ENCODE results near the gene FXYD5.

Gene FXYD5

DNA sequence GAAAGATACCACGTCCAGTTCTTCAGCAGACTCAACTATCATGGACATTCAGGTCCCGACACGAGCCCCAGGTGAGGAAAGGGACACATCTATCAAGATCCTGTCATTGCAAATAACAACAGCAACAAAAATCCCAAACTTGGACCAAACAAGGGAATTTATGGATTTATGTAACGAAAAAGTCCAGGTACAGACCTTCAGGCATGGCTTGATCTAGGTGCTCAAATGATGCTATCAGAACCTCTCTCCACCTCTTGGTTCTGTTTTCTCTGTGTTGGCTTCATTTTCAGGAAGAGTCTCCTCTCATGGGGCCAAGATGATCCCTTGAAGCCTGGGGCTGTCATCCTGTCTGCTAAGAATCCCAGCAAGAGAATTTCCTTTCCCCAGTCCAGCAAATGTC lies 2.9 kb downstream of the FXYD5 start:
- no peak for DNase-seq

DNA sequence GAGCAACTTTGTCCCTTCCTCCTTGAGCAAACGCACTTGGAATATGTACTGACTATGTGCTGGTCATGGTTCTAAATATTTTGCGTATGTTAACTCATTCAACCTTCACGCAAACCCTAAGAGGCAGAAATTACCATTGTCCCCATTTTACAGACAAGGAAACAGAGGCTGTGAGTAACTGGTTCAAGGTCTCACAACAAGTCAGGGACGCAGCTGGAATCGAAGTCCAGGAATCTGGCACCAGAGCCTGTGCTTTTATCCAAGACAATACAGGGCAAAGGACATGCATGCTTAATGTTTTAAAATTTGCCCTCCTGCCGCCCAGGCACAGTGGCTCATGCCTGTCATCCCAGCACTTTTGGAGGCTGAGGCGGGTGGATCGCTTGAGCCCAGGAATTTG lies 5.1 kb downstream of the FXYD5 start:
- no peak for DNase-seq

DNA sequence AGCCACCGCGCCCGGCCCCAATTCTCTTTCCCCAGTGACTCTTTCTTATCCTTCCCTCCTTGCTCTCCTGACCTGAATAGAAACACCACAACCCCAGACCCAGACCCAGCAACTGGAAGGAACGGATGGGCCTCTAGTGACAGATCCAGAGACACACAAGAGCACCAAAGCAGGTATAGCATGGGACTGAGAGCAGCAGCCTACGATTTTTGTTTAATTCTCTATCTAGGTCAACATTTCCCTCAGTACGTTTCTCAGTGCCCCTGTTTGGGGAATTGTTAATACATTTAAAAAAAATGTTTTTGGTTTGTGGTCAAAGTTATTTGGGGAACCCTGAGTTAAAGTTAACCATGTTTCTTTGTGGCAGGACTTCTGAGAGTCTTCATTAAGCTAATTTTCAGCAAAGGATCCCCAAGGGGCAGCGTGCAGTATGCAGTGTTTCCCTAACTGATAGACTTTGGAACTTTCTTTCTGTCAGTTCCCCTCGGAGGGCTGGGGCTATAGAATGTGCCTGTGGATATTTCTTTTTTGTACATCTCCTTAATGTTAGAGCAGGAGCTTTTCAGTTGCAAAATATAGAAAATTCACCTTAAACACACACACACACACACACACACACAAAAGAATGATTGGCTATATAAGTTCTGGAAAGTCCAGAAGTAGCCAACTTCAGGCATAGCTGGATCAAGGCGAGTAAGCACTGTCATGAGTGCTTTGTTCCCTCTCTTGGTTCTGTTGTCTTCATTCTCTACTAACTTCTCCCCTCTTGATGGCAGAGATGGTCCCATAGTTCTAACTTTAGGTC lies 6.3 kb downstream of the FXYD5 start:
- no peak for DNase-seq

DNA sequence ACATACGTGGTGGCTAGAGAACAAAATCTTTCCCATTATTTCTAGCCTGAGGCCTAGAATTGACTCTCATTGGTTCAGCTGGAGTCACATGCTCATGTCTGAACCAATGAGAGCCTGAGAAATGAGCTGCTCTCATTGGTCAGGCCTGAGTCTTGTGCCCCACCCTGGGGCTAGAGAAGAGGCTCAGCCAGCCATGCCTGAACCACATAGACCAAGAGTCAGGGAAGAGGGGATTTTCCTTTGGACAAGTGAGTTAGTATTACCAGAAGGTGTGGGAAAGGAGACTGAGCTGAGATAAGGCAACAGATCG lies 6.9 kb downstream of the FXYD5 start:
- DNase-seq = no peak

DNA sequence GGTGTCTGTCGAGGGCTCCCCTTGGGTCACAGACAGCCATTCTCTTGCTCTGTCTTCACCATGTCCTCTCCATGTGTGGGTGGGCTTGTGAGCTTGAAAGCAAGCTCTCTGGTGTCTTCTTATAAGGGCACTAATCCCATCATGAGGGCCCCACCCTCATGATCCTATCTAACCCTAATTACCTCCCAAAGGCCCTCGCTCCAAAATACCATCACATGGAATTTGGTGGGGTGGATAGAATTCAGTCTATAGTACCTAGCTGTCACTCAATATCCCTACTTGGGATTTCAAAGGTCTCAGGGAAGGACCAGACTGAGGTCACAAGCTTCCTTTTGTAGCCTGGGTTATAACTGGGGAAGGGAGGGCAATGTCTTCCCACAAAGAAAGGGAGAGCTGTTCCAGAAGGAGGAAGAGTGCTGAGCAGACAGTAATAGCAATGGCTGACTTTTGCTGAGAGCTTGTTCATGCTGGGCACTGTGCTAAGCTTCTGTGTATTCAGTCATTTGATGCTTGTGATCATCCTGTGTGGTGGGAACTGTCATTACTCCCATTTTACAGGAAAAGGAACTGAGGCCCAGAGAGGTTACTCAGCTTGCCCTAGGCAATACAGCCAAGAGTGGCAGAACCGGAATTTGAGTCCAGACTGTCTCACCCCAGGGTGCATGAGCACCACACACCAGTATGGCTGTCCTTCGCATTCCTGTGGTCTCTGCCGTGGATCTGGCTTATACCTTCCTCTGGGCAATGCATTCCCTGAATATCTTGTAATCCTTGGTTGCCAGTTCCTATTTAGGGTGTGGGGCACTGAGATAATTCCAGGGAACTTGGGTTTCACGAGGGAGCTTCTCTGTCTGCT lies 8.2 kb downstream of the FXYD5 start:
- no peak for DNase-seq

- no peak for DNase-seq
Measured at GRCh38 chr19:35164418-35164817, 9.9 kb downstream of the FXYD5 start.

GRCh38 chr19:35165200-35166058 lies 10.9 kb downstream of the FXYD5 start:
- DNase-seq = no peak

GRCh38 chr19:35166100-35167063 lies 11.8 kb downstream of the FXYD5 start:
- DNase-seq = no peak

- DNase-seq = no peak
Measured at GRCh38 chr19:35167251-35168119, 12.9 kb downstream of the FXYD5 start.

- DNase-seq = no peak
Measured at GRCh38 chr19:35168196-35168595, 13.7 kb downstream of the FXYD5 start.

DNA sequence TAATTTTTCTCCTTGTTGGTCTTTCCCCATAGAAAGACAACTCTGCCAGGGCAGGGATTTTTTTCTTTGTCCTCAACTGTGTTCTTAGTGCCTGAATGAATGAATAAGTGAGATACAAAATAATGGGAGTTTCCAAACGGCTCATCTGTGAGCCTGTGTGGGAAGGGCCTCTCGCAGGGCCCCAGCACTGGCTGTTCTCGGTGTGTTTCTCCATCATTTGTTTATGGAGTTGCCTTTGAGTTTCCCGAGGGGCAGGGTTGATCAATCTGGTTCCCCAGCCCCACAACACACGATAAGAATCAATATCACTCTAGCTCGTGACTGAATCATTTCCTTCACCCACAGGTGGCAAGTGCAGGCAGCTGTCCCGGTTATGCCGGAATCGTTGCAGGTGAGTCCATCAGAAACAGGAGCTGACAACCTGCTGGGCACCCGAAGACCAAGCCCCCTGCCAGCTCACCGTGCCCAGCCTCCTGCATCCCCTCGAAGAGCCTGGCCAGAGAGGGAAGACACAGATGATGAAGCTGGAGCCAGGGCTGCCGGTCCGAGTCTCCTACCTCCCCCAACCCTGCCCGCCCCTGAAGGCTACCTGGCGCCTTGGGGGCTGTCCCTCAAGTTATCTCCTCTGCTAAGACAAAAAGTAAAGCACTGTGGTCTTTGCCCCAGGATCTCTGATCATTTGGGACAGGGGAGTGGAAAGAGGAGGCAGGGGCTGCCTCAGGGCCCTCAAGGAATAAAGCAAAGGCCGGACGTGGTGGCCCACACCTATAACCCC lies 14.9 kb downstream of the FXYD5 start:
- no peak for DNase-seq

DNA sequence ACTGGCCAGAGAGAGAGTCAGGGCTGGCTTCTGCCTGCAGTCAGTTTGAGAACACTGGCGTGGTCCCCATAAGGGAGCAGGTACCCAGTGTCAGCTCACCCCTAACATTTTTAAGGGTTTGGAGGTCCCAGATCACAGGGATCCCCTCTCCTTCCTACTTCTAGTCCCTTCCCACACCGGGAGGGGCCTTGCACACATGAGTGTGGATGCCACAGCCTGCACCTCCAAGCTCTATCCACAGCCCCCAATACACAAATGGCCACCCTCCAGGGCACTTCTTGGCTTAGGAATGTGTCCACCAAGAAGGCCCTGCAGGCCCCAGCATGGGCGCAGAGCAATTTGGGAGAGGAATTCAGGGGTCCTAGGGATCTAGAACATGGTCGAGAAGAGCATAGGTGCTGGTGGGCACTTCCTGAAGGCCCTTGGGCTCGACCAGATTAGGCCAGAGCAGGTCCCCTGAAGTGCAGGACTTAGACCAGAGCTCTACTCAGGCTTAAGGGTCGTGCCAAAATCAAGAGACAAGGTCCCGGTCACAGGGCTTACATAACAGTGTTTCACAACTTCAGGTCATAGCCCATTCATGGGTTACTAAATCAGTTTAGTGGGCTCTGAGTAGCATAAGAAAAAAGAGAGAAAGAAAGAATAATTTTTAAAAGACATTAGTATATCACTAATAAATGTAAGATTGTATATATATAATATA lies 16.0 kb downstream of the FXYD5 start:
- DNase-seq = no peak

- DNase-seq = no peak
Measured at GRCh38 chr19:35171730-35172129, 17.2 kb downstream of the FXYD5 start.

DNA sequence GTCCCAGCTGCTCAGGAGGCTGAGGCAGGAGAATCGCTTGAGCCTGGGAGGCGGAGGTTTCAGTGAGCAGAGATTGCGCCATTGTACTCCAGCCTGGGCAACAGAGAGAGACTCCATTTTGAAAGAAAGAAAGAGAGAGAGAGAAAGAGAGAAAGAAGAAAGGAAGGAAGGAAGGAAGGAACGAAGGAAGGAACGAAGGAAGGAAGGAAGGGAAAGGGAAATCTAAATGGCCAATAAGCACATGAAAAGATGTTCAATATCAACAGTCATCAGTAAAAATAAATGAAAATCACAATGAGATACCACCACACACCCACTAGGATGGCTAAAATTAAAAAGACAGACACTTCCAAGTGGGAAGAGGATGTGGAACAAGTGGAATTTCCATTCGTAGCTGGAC lies 19.7 kb downstream of the FXYD5 start:
- DNase-seq = no peak

DNA sequence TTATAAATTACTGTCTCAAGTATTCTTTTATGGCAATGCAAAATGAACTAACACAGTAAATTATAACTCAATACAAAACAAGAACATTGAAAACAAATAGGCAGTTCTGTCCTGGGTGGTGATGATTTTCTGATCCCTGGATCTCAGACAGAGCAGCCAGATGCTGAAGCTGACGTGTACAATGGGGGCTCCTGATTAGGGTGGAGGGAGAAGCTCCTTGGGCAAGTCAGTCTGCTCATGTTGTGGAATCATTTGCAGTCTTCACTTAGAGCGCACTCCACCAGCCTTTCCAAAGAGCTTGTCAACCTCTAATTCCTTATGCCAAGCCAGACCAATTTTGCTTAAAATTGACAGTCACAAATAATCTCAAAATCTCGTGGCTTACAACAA lies 21.6 kb downstream of the FXYD5 start:
- no peak for DNase-seq

- no peak for DNase-seq
Measured at GRCh38 chr19:35177377-35178274, 23.1 kb downstream of the FXYD5 start.

- no peak for DNase-seq
Measured at GRCh38 chr19:35178701-35179100, 24.2 kb downstream of the FXYD5 start.

DNA sequence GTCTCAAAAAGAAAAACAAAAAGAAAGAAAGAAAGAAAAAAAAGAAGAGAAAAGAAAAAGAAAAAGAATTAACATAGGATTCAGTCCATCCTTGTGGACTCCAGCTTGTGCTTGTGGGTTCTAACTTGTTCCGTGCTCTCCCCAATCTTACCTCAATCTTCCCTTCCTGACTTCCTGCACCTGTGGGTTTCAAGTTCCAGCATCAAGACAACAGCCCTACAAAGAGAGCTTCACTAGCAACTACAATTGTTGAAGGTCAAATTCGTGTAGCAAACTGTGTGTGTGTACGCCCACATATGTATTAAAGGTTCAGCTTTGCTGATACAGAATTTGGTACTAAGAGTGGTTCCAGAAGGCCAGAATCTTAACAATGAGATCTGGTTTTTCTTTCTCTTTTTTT lies 25.3 kb downstream of the FXYD5 start:
- DNase-seq = no peak

GRCh38 chr19:35181387-35181786 lies 26.9 kb downstream of the FXYD5 start:
- DNase-seq = no peak
